Measurements from ENCODE around the gene CCDC171. TPM values are rescaled to one million over a fixed set of nuclear protein-coding genes. Genes with fewer than 3 reads are reported as not detected.

CCDC171 gene
- total and polyA plus RNA-seq, 2 experiments from 2014 or later = 4.4 to 5.1 TPM

- Mint-ChIP-seq H3K27me3 (ENCODE audit: insufficient read depth, low read depth, poor library complexity) (no peaks in the 10 kb centered on the region), H3K4me3 (no peak overlapping the region), H3K27ac (no peak overlapping the region), H3K36me3 (ENCODE audit: low read depth) (no peaks in the 10 kb centered on the region), H3K9me3 (peaks cover 4% of the 10 kb centered on the region; the same call in 2 of the 3 replicates), H3K4me1 (peaks cover 5% of the 10 kb centered on the region; the same call in 2 of the 3 replicates)
- Histone ChIP-seq H3K4me2 (no peak overlapping the region), H2AFZ (no peak overlapping the region), H3K36me3 (ENCODE audit: insufficient read depth) (no peaks in the 10 kb centered on the region), H3F3A (replicated peaks; ENCODE audit: low read depth) (no peaks in the 10 kb centered on the region), H3K4me1 (ENCODE audit: insufficient read depth) (peaks cover 3% of the 10 kb centered on the region; the same call in 1 of the 2 replicates), H4K20me1 (replicated peaks; ENCODE audit: insufficient read depth) (no peaks in the 10 kb centered on the region), H3K27ac (ENCODE audit: low read depth) (no peak overlapping the region), H3K79me2 (replicated peaks; ENCODE audit: insufficient read depth) (no peaks in the 10 kb centered on the region), H3K4me3 (no peak overlapping the region), H3K9me2 (ENCODE audit: insufficient read depth) (peaks cover 13% of the 10 kb centered on the region; the same call in 1 of the 2 replicates), H3K27me3 (ENCODE audit: insufficient read depth) (no peaks in the 10 kb centered on the region)
- no peak for ATAC-seq
- DNase-seq (ENCODE audit: low spot score) = no peak
- TF ChIP-seq ETS1 (IDR thresholded peaks at IDR 0.05) = no peak
- no peak for TF ChIP-seq ZNF114 (CRISPR knock-in tag; IDR thresholded peaks at IDR 0.05)
- no peak for TF ChIP-seq POLR2AphosphoS5 (IDR thresholded peaks at IDR 0.05; ENCODE audit: low read depth)
- no peak for TF ChIP-seq NANOG (IDR thresholded peaks at IDR 0.05; ENCODE audit: borderline replicate concordance)
Observed at GRCh38 chr9:16023446-16023845, 470.6 kb downstream of the CCDC171 start.

Small RNAs within 50 kb of the gene (small RNA-seq; reads per million reads assigned to genes)
- not detected for gene AL513423.1 (ENCODE audit: low replicate concordance)
- not detected for gene HMGN2P16 (ENCODE audit: low replicate concordance)
- gene RN7SL98P (ENCODE audit: low replicate concordance) = not detected
- gene RNU6-14P (ENCODE audit: low replicate concordance) = 0.20 reads per million
- gene RNU6-246P (ENCODE audit: low replicate concordance) = not detected

Other genes starting within 250 kb of the CCDC171 start
- gene TTC39B, start 245.8 kb upstream of the CCDC171 start, total RNA-seq (2014; rRNA removed; shearing (Covaris generic)) = 11.0 and 11.1 TPM in 2 replicates
- 2.8 and 4.7 TPM in 2 replicates for gene TTC39B, start 245.8 kb upstream of the CCDC171 start, polyA plus RNA-seq (2016; fragmentation: Nextera tagmentation; extraction: Ambion mirVana)
- gene SNAPC3, start 130.2 kb upstream of the CCDC171 start, total RNA-seq (2014; rRNA removed; shearing (Covaris generic)) = 35.2 and 36.2 TPM in 2 replicates
- 15.6 and 20.9 TPM in 2 replicates for gene SNAPC3, start 130.2 kb upstream of the CCDC171 start, polyA plus RNA-seq (2016; fragmentation: Nextera tagmentation; extraction: Ambion mirVana)
- gene PSIP1, start 42.1 kb upstream of the CCDC171 start, total RNA-seq (2014; rRNA removed; shearing (Covaris generic)) = 332 and 351 TPM in 2 replicates
- gene PSIP1, start 42.1 kb upstream of the CCDC171 start, polyA plus RNA-seq (2016; fragmentation: Nextera tagmentation; extraction: Ambion mirVana) = 839 and 989 TPM in 2 replicates

Data from GM23338 (cell line).